GM19467 (cell line): ENCODE measurements around the gene TEX101.

Source experiments
- ATAC-seq: cut with Tn5 transposase; IDR thresholded peaks from one replicate; pipeline ENCODE4 v1.9.1; 2021; ENCODE audit warnings: mild to moderate bottlenecking, moderate library complexity; ENCODE audit not compliant: unreplicated experiment

TEX101 gene

DNA sequence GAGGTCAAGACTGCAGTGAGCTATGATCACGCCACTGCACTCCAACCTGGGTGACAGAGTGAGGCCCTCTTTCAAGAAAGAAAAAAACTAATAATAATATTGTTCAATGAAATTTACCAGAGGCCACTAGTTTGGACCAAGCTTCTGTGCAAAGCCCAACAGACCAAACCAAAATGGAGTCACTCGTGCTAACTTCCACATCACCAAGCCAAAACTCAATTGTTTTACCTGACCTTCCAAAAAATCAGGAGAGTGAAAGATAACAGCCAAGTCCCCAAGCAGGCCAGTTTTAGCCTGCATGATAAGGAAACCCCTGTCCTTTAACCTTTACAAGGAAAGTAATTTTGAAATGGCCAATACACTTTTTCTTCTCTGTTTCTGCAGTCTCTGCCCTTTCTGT is 30.7 kb downstream of the TEX101 start:
- no peak for ATAC-seq

DNA sequence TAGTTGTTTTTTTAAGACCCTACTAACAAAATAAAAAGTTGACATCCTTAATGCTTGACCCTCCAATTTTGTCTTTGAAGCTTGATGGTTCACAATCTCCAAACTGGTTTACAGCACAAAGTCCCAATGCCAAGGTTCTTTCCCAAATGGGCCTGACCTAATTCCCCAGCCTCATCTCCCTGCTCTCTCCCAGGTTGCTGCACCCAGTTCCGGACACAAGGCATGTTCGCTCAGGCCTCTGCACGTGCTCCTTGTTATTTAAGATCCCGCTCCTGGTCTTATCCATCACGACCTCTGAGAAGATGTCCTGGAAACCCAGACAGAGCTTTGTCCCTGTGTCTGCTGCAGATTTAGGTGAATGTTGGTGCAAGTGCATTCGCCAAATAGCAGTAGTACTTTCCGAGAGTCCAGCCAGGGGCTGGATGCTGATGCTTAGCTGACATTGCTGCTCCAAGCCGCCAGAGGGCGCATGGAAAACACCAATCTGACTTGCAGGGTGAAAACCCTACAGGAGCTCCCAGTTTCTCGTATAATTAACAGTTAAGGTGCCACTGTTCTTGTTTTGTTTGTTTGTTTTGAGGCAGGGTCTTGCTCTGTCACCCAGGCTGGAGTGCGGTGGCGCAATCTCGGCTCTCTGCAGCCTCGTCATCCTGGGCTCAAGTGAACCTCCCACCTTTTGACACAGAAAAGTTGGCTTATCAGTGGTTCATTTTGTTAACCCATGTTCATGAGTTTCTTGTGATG is 32.2 kb downstream of the TEX101 start:
- ATAC-seq = no peak

DNA sequence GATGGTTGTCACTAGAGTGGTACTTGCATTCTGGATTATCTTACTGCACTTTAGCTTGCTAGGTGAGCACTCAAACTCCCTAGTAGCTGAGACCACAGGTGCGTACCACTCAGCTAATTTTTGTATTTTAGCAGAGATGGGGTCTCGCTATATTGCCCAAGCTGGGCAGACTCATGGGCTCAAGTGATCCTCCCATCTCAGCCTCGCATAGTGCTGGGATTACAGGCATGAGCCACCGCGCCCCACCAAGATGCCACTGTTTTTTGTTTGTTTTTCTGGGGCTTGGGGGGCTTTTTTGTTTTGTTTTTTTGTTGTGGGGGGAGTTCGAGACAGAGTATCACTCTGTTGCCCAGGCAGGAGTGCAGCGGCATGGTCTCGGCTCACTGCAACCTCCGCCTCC is 33.0 kb downstream of the TEX101 start:
- ATAC-seq = no peak

DNA sequence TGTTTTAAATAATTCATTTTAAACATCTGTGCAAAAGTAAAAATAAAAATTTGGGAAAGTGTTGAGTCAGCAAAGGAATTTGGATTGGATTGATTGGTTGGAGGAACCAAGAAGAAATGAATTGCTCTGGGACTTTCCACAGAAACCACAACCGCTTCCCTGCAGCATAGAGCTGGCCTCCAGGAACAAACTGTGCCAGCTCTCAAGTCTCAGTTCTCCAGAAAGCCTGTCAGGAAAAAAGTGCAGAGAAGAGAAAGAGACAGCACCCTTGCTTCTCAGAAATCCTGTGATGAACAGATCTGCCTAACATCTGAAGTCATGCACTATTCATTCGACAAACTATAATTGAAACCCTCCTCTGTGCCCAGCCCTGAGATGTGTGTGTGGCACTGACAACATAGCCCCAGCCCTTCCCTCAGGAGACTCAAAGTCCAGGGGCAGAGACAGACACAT is 35.9 kb downstream of the TEX101 start:
- ATAC-seq = no peak

DNA sequence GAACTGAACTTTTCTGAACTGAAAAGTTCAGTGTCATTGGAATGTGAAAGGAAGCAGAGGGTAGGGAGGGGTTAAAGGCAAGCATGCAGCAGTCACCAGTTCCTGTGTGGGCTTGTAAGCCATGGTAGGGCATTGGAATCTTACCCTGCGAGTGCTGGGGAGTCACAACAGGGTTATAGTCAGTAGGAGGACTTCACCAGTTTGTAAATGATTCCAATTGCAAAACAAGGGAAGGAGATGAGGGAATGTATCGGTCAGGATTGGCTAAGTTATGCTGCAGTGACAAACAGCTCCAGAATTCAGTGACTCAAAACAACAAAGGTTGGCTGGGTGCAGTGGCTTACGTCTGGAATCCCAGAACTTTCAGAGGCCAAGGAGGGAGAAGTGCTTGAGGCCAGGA is 37.9 kb downstream of the TEX101 start:
- no peak for ATAC-seq

DNA sequence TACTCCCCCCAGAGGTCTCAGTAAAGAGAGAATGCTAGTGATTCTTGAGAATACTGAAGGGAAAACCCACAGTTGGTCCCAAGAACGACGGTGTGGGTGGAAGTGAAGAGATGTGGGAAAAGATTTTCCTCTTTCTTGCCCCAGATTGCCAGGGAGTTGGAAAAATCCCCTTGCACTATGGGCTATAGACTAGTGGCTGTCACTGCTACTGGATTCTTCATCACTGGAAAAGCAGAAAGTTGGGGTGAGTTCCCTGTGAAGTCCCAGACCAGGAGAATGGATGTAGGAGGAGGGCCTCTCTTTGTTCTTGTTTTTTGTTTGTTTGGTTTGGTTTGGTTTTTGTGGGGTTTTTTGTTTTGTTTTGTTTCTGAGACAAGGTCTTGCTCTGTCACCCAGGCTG is 39.3 kb downstream of the TEX101 start:
- no peak for ATAC-seq

DNA sequence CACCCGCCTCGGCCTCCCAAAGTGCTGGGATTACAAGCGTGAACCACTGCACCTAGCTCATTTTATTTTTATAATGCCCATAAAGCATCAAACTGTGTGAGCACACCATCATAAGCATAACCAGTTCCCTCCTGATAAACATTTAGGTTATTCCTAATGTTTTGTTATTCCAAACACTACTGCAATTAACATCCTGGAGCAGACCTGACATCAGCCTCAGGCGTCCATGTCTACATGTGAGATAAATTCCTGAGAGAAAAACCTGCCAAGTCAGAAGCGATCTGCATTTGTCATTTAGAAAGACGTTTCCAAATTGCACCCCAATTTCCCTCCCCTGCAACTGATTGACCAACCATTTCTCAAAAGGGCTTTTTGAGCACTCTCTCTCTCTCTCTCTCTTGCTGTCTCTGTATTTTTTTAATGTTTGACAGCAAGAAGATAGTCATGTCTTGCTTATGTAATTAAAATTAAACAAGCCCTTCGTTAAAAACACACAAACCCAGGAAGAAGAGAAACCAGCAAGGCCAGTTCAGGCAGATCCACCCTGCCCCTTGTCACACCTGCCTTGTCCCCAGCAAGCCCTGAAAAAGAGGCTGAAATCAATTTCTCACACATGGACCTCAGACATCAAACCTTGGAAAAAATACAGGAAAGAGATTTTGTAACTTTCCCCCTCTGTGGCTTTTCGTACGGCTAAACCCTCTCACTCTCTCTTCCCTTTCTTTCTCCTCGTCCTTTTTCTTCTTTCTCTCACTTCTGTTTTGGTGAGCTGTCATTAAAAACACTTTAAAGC is 40.8 kb downstream of the TEX101 start:
- ATAC-seq = no peak

DNA sequence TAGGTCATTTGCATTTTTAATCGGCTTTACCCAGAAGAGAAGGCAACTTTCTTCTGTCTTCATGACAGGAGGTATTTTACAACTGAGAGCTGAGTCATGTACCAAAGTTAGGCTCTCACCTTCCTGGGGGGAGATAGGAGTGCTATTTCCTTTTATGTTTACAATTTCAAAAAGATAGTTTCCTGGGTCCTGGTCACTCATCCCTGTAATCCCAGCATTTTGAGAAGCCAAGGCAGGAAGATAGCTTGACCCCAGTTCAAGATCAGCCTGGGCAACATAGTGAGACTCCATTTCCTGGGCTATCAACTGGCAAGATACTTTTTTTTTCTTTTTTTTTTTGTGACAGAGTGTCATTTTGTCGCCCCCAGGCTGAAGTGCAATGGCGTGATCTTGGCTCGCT is 43.1 kb downstream of the TEX101 start:
- ATAC-seq = no peak

DNA sequence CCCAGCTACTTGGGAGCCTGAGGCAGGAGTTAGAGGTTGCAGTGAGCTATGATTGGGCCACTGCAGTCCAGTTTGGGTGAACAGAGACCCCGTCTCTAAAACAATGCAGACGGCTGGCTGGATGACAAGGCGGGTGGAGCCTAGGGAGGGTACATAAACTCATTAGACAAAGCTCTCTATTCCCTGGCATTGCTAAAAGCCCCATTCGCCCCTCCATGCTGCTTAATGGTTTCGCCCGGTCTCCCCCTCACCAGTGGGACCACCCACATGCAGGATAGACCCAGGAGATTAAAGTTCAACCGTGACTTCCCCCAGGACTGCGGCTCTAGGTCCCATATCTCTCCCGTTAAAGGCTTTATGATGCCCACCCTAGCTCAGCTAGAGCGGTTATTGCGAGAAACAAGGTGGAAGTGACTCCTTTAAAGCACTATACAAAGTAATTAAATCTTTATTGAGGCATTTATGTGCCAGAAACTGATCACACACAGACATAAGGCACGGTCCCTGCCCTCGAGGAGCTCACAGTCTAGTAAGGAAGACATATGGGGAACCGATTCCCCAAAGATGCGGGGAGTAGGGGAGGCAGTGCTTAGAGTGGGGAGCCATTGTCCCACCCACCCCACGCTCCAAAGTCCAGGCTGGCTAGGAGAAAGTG is 45.8 kb downstream of the TEX101 start:
- no peak for ATAC-seq

DNA sequence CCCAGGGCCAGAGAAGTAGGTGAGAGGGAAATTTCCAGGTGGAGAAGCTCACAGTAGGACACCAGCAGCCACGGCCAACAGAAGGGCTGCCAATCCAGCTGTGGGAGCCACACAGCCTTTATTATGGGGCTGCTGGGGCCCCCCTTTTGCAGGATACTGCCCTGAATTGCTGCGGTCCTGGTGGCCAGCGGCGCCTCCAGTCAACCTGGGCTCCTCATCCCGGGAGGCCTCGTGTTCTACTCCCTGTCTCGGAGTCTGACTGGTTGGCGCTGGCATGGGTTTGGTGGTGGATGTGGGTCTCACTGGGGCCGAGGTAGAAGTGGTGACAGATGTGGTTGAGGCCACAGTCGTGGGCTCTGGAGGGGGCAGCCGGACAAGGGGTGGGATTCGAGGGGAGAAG is 46.6 kb downstream of the TEX101 start:
- ATAC-seq = no peak

DNA sequence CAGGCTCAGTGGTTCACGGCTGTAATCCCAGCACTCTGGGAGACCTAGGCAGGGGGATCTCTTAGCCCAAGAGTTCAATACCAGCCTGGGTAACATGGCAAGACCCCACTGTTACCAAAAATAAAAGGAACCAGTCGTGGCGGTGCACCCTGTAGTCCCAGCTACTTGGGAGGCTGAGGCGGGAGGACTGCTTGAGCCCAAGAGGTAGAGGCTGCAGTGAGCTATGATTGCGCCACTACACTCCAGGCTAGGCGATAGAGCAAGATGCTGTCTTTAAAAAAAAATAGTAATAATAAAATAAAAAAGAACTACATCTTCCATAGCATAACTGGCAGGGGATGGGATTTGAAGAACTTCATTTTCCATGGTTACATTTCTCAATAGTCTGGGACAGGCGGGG is 47.7 kb downstream of the TEX101 start:
- ATAC-seq = no peak

DNA sequence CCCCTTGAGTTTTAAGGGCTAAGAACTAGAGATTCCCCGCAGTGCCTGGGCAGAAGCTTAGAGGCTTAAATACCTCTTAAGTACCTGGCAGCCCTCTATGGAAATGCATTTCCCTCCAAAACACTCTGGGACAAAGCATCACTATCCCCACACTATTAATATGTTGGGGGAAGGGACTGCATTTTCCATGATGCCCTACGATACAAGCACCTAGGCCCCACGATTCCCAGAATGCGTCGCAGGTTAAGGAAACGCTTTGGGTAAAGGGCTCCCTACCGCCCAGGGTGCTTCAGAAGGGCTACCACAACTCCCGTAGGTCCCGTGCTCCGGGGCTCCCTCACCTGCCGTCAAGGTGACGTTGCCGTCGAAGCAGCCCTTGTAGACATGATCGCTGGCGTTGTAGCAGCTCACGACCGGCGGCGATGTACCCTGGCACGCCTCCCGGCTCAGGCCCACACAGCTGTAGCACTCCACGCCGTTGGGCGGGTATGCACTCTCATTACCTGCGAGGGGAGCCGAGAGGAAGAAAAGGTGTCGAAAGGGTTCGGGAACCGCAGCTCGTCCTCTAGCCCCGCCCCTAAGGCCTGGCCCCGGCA is 48.2 kb downstream of the TEX101 start:
- no peak for ATAC-seq

DNA sequence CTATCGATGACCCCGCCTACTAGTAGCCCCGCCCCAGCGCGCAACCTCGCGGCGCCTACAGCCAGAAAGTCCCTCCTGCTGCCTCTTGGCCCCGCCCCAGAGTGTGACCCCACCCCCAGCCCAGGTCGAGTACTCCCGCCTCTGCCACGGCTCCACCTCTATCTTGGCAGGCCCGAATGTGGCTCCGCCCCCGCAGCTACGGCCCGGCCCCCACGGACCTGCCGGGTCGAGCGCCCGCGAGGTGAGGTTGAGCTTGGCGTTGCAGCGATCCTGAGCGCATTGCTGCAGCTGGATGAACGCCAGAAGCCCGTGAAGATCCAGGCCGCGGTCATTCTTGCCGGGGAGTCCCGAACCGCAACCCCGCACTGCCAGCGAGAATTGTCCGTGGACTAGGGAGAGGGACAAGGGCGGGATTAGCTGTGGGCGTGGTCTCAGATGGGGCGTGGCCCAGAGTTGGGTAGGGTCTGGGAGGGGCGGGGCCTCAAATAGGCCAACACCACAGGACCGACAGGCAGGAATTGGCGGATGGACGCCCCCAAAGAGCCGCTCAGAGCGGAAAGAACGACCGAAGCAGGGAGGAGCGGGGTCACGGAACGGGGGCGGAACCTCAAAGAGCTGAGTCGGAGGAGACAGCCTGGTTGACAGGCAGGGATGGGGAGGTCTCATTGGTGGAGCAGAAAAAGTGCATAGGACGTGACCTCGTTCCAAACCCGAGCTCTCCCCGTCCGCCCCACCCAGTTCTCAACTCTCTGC is 48.9 kb downstream of the TEX101 start:
- peak; percentile 90 for ATAC-seq

DNA sequence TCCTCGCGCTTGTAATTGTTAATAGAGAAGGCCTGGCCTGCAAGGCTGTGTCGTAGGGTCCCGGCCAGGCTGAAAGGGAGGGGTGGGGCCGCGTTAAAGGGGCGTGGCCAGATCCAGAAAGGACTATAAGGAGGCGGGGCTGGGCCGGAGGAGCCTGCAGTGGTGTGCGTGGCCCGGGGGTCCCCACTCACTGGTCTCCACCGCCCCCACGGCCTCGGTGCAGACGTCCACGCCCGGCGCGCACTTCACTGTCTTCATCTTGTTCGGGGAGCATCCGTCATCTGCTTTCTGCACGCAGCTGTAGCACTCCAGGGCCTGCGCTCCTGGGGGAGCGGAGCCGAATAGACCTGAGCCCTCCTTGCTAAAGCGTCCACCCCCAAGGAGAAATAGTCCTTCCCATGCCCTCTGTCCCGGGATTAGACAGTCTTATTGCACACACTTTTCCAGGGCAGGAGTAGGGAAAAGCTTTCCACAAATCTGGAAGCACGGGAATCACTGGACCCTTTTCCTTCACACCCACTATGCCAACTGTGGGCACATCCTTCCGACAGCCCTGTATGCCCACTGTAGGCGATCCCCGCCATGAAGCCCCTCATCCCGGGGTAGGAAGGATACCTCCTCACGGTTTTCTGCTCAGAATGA is 49.6 kb downstream of the TEX101 start:
- peak; percentile 22 for ATAC-seq

DNA sequence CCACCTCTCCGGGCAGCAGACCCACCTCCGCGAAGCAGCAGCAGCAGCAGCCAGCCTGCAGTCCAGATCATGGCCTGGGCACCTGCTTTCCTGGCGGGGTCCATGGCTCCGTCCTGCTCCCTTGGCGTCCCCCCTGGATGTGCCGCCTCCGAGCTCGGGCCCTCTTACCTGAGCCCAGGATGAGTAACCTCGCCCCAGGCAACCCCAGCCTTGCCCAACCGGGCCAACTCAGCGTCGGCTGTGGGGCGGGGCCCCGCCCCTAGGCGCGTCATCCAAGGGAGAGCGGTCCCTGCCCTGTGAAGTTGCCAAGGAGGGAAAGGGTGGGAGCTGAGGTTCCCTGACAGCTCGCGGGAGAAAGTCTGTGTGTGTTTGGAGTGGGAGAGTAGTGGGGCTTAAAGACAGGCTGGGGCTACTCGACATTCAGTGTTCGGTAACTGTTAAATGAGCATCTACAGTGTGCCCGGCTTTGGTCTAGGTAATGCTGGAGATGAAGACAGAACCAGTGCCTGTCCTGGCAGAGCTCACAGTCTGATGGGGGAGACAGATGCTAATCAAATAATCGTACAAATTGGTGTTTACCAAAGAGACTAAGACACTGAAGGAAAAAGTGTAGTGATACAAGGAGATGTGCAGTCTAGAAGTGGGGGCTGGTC is 50.9 kb downstream of the TEX101 start, which contains the start of gene LYPD3:
LYPD3 (minus strand) TSS at position 141 of the 653 bp plus-strand sequence; CDS start at position 104, 37 bp downstream.
- no peak for ATAC-seq

DNA sequence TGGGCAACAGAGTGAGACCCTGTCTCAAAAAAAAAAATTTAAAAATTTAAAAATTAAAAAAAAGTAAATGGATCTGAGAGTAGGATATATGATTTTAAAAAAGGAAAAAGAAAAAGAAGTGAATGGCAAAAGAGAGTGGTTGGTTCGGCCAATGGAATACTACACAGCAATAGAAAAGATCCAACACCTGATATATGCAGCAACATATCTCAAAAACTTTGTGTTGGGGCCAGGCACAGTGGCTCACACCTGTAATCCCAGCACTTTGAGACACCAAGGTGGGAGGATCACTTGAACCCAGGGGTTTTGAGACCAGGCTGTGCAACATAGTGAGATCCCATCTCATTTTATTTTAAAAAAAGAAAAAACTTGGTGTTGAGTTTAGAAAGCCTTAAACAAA is 52.1 kb downstream of the TEX101 start:
- no peak for ATAC-seq

DNA sequence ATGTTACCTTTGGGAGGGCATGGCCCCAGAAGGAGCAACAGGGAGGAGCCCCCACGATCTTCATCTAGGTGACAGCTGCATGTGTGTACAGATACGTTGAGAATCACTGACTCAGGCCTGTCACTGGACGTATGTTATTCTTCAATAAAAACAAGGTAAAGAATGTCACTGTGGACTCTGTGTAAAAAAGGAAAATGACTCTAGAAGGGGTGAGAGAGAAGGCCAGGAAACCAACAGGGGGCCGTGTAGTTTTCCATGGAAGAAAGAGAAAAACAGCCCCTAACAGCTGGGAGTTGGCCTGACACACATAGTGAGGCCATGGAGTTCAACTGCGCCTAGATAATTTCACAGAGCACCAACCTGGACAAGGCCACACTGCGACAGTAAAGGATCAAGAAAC is 52.6 kb downstream of the TEX101 start:
- no peak for ATAC-seq

DNA sequence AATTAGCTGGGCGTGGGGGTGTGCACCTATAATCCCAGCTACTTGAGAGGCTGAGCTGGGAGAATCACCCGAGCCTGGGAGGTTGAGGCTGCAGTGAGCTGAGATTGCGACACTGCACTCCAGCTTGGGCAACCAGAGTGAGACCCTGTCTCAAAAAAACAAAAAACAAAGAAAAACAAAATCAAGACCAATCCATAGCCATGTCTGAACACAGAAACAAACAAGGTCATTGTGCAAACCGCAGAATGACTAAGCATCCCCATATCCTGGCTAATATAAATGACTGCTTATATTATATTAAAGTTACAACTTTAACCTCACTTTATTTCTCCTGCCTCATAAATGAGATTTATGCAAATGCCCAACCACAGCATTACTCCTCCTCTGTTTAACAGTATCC is 53.0 kb downstream of the TEX101 start:
- ATAC-seq = no peak
